Common myeloid progenitor, CD34-positive (primary cell): ENCODE results near the gene MSL1.
"Not testable (repeated sequence)": the region's sequence is repeated elsewhere in the genome, so short reads cannot be mapped to it uniquely, and the experiment has no call there.

Experiments
- CTCF ChIA-PET: fragments of 350-600 bp; sonication (Branson Sonifier 250); formaldehyde crosslinking; loops from one replicate; lab custom pipeline; 2021; ENCODE audit warnings: antibody characterized with exemption; lab: Charles Lee
- POLR2A ChIA-PET: fragments of 350-600 bp; sonication (Branson Sonifier 250); formaldehyde crosslinking; loops from one replicate; lab custom pipeline; 2021; ENCODE audit warnings: antibody characterized with exemption; lab: Charles Lee
- DNase-seq, 3 donors: peaks; one replicate each; pipeline versions ENCODE4 v3.0.0 to v3.0.0-alpha.2; 2013
- H3K27ac ChIP-seq, 2 experiments: 1 replicate in 1 of 2; 2 replicates in 1 of 2; pipeline ENCODE4 v1.7.0; 2013; ENCODE audit warnings: inconsistent platforms in 2 of 2, low read length in 2 of 2, mild to moderate bottlenecking in 2 of 2, low read depth in 1 of 2, moderate library complexity in 1 of 2; ENCODE audit not compliant: severe bottlenecking in 2 of 2, insufficient read depth in 1 of 2, poor library complexity in 1 of 2
- H3K27me3 ChIP-seq, 5 experiments: replicated peaks in 2 of 5; 1 replicate in 3 of 5; 2 replicates in 2 of 5; pipeline versions ENCODE4 v1.6.1 to v1.7.0; 2013; ENCODE audit warnings: low read length in 4 of 5, mild to moderate bottlenecking in 2 of 5, moderate library complexity in 2 of 5, inconsistent platforms in 1 of 5; ENCODE audit not compliant: insufficient read depth in 5 of 5, control insufficient read depth in 4 of 5
- H3K36me3 ChIP-seq, 4 experiments: 1 replicate in 2 of 4; 2 replicates in 2 of 4; pipeline versions ENCODE4 v1.6.1 to v1.7.0; 2013; ENCODE audit warnings: low read length in 3 of 4, control low read depth in 1 of 4, mild to moderate bottlenecking in 1 of 4; ENCODE audit not compliant: control insufficient read depth in 4 of 4, insufficient read depth in 4 of 4
- H3K4me1 ChIP-seq, 4 experiments: 1 replicate in 3 of 4; 2 replicates in 1 of 4; pipeline versions ENCODE4 v1.6.1 to v1.7.1; 2013; ENCODE audit warnings: low read length in 3 of 4, mild to moderate bottlenecking in 3 of 4, control low read depth in 1 of 4, inconsistent platforms in 1 of 4, moderate library complexity in 1 of 4; ENCODE audit not compliant: control insufficient read depth in 4 of 4, insufficient read depth in 4 of 4; ENCODE audit errors: control extremely low read depth in 1 of 4
- H3K4me3 ChIP-seq, 7 experiments: 1 replicate in 4 of 7; 2 replicates in 3 of 7; pipeline versions ENCODE4 v1.5.1 to v1.7.0; 2013; ENCODE audit warnings: mild to moderate bottlenecking in 7 of 7, low read length in 6 of 7, moderate library complexity in 6 of 7, inconsistent platforms in 2 of 7, low read depth in 2 of 7, control low read depth in 1 of 7; ENCODE audit not compliant: insufficient read depth in 4 of 7, control insufficient read depth in 1 of 7; ENCODE audit errors: extremely low read depth in 1 of 7
- H3K9me3 ChIP-seq, 5 experiments: 1 replicate in 4 of 5; 2 replicates in 1 of 5; pipeline versions ENCODE4 v1.6.1 to v1.7.1; 2013; ENCODE audit warnings: low read length in 4 of 5, mild to moderate bottlenecking in 2 of 5, inconsistent platforms in 1 of 5, low read depth in 1 of 5, moderate library complexity in 1 of 5; ENCODE audit not compliant: control insufficient read depth in 4 of 5, insufficient read depth in 2 of 5; ENCODE audit errors: control extremely low read depth in 1 of 5
- WGBS: methylation state at CpG from one replicate; pipeline ENCODE4 v1.1.5; 2013; ENCODE audit not compliant: insufficient coverage; 5-methylcytosine and 5-hydroxymethylcytosine counted together

Gene MSL1

GRCh38 chr17:40130352-40131042, 8.7 kb downstream of the MSL1 start:
- Histone ChIP-seq H3K36me3 (peaks cover 20 to 86% (median 57%) of the 10 kb centered on the region in 4 experiments), H3K4me1 (peaks cover 0 to 3% (median under 1%) of the 10 kb centered on the region in 4 experiments), H3K27me3 (no peaks in the 10 kb centered on the region), H3K4me3 (no peak overlapping the region), H3K9me3 (no peaks in the 10 kb centered on the region), H3K27ac (peak overlapping the region in 1 of 2 experiments; percentile 52)
- peak in 2 of 3 donors; percentile 47 to 56 for DNase-seq
- POLR2A ChIA-PET = no interaction called here
- 95% methylated on average over 4 of the region's 7 CpGs for WGBS
- CTCF ChIA-PET = no interaction called here

DNA sequence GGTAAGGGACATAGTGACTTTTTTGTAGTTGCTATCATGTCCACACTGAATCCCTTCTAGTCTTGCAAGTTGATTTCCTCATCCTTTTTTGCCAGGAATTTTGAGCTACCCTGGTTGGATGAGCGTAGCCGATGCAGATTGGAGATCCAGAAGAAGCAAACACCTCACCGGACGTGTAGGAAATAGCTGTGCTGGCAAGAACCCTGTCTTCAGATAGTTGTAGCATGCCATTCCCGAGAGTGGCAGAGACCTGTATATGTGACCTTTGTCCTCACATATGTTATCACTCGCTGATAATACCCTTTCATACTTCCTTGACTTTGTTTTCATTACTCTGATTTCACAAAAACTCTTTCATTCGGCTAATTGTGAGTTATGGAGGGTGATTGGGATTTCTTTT, 12.4 kb downstream of the MSL1 start:
- Histone ChIP-seq H3K27me3 (no peaks in the 10 kb centered on the region), H3K4me3 (no peak overlapping the region), H3K36me3 (peaks cover 16 to 71% (median 48%) of the 10 kb centered on the region in 4 experiments), H3K9me3 (no peaks in the 10 kb centered on the region), H3K4me1 (peaks cover 0 to 9% (median 3%) of the 10 kb centered on the region in 4 experiments), H3K27ac (peak overlapping the region in 1 of 2 experiments; percentile 28)
- ChIA-PET CTCF (interaction anchor here (0.7 to 3.8 kb wide), 7 partner anchors 8 to 61 kb away, joined by 3 to 29 read pairs (median 4); no protein-coding TSS in a partner anchor), POLR2A (interaction anchor here (1.2 to 1.4 kb wide), 2 partner anchors 11 to 20 kb away, joined by 3 to 4 read pairs; no protein-coding TSS in a partner anchor)
- no peak for DNase-seq
- WGBS = 98% methylated on average over 4 of the region's 7 CpGs

GRCh38 chr17:40135817-40136216, 14.0 kb downstream of the MSL1 start:
- ChIA-PET CTCF (interaction anchor here (1.0 to 5.8 kb wide), 4 partner anchors 12 to 23 kb away, joined by 3 to 29 read pairs (median 18); no protein-coding TSS in a partner anchor), POLR2A (no interaction called here)
- Histone ChIP-seq H3K4me1 (peaks cover 8 to 14% (median 10%) of the 10 kb centered on the region in 4 experiments), H3K27me3 (no peaks in the 10 kb centered on the region), H3K9me3 (no peaks in the 10 kb centered on the region), H3K36me3 (peaks cover 14 to 55% (median 36%) of the 10 kb centered on the region in 4 experiments), H3K4me3 (no peak overlapping the region), H3K27ac (no peak overlapping the region)
- peak in 2 of 3 donors; percentile 38 to 52 for DNase-seq
- 100% methylated on average over 1 of the region's 3 CpGs for WGBS

DNA sequence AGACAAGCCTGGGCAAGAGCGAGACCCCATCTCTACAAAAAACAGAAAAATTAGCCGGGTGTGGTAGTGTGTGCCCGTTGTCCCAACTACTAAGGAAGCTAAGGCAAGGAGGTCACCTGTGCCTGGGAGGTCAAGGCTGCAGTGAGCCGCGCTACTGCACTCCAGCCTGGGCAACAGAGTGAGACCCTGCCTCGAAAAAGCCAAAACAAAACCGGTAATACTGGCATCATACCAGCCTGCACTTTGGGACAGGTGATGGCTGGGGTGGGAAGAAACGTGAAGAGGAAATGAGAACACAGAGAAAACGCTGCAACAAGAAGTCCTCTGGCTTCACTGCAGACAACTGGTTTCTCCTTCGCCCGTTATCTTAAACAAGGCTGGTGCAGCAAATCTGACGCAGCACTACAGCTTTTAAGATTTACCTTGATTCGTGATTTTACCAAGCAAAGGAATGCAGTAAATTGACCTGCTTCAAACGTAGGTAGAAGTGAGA, 17.8 kb downstream of the MSL1 start:
- H3K4me1 ChIP-seq = peaks cover 9 to 23% (median 18%) of the 10 kb centered on the region in 4 experiments
- POLR2A ChIA-PET = interaction anchor here (0.5 to 1.5 kb wide), 6 partner anchors 14 to 385 kb away, joined by 3 to 6 read pairs (median 5); partner anchors contain the start of gene MSL1
- peak overlapping the region; percentile 13 to 93 (median 88) for H3K4me3 ChIP-seq
- CTCF ChIA-PET = interaction anchor here (0.8 to 5.8 kb wide), 10 partner anchors 13 to 79 kb away, joined by 3 to 28 read pairs (median 3); no protein-coding TSS in a partner anchor
- H3K27me3 ChIP-seq = no peaks in the 10 kb centered on the region
- peak overlapping the region; percentile 83 to 89 for H3K27ac ChIP-seq
- no peak for DNase-seq
- WGBS = 20% methylated on average over 11 of the region's 14 CpGs
- no peaks in the 10 kb centered on the region for H3K9me3 ChIP-seq
- peaks cover under 1 to 34% (median 22%) of the 10 kb centered on the region in 4 experiments for H3K36me3 ChIP-seq

DNA sequence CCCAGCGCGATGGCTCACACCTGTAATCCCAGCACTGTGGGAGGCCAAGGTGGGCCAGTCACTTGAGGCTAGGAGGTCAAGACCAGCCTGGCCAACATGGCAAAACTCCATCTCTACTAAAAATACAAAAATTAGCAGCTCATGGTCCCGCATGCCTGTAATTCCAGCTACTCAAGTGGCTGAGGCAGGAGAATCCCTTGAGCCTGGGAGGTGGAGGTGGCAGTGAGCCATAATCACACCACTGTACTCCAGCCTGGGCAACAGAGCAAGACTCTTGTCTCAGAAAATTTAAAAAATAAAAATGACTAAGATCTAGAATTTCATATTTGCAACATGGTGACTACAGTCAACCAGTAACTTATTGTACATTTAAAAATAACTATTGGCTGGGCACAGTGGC, 21.4 kb downstream of the MSL1 start:
- DNase-seq, H3K4me3 ChIP-seq, H3K27me3 ChIP-seq, H3K9me3 ChIP-seq, H3K27ac ChIP-seq: not testable (repeated sequence)
- Histone ChIP-seq H3K36me3 (peaks cover 7 to 31% (median 25%) of the 10 kb centered on the region in 4 experiments), H3K4me1 (peaks cover 9 to 23% (median 18%) of the 10 kb centered on the region in 4 experiments)
- ChIA-PET POLR2A (interaction anchor here (0.7 kb wide), 1 partner anchor 37 kb away, joined by 4 read pairs; no protein-coding TSS in a partner anchor), CTCF (interaction anchor here (0.8 to 1.3 kb wide), 4 partner anchors 15 to 30 kb away, joined by 3 to 5 read pairs (median 4); no protein-coding TSS in a partner anchor)
- 100% methylated on average over 1 of the region's 3 CpGs for WGBS

GRCh38 chr17:40145476-40145875, 23.7 kb downstream of the MSL1 start:
- ChIA-PET POLR2A (no interaction called here), CTCF (no interaction called here)
- no peak for DNase-seq
- H3K9me3 ChIP-seq = no peaks in the 10 kb centered on the region
- no peaks in the 10 kb centered on the region for H3K27me3 ChIP-seq
- peaks cover 9 to 52% (median 39%) of the 10 kb centered on the region in 4 experiments for H3K36me3 ChIP-seq
- WGBS = 100% methylated on average over 2 of the region's 3 CpGs
- H3K4me1 ChIP-seq = peaks cover 2 to 10% (median 9%) of the 10 kb centered on the region in 4 experiments
- H3K27ac ChIP-seq = no peak overlapping the region
- H3K4me3 ChIP-seq = no peak overlapping the region
